ENCODE measurements around the gene FGF23. TPM values are rescaled to one million over a fixed set of nuclear protein-coding genes. Genes with fewer than 3 reads are reported as not detected.

Gene FGF23
- polyA plus RNA-seq, 1 donor from 2014 or later, result not detected

GRCh38 chr12:4423528-4424195 is 44.1 kb upstream of the FGF23 start:
- H2AFZ ChIP-seq (ENCODE audit: low read depth, low read length), result no peak overlapping the region
- no peak overlapping the region for H3K9ac ChIP-seq (ENCODE audit: low read length)
- H3F3A ChIP-seq (ENCODE audit: insufficient read depth, low read length, poor library complexity, severe bottlenecking), result no peaks in the 10 kb centered on the region
- H3K27ac ChIP-seq (ENCODE audit: low read length), result no peak overlapping the region
- H3K36me3 ChIP-seq (ENCODE audit: insufficient read depth, low read length), result no peaks in the 10 kb centered on the region
- TF ChIP-seq SMC3 (conservative IDR thresholded peaks at IDR 0.05; ENCODE audit: poor library complexity) (no peak), MXI1 (conservative IDR thresholded peaks at IDR 0.05; ENCODE audit: poor library complexity, severe bottlenecking) (no peak)
- H3K79me2 ChIP-seq (replicated peaks; ENCODE audit: insufficient read depth, low read length), result no peaks in the 10 kb centered on the region
- H4K20me1 ChIP-seq (ENCODE audit: insufficient read depth), result no peaks in the 10 kb centered on the region
- no peak overlapping the region for H3K4me3 ChIP-seq (ENCODE audit: low read length)
- no peaks in the 10 kb centered on the region for H3K27me3 ChIP-seq (ENCODE audit: insufficient read depth, low read depth, low read length)
- H3K4me2 ChIP-seq (ENCODE audit: low read length), result no peak overlapping the region
- no peaks in the 10 kb centered on the region for H3K9me2 ChIP-seq (ENCODE audit: insufficient read depth, low read length)
- no peaks in the 10 kb centered on the region for H3K9me3 ChIP-seq (ENCODE audit: low read length)

DNA sequence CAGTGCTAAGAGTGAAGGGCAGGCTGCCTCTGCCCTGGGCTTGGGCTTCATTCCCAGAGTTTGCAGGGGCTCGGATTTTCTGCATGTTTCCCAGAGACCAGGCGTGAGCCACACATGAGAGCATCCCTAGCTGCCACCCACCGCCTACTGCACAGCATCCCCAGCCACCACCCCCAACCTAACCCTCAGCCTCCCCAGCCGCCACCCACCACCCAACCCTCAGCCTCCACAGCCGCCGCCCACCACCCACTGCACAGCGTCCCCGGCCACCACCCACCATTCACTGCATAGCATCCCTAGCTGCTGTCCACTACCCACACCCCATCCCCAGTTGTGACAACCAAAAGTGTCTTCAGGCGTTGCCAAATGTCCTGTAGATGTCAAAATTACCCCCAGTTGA is 43.5 kb upstream of the FGF23 start:
- Histone ChIP-seq H3K27me3 (ENCODE audit: insufficient read depth, low read depth, low read length) (no peaks in the 10 kb centered on the region), H4K20me1 (ENCODE audit: insufficient read depth) (no peaks in the 10 kb centered on the region), H3K4me3 (ENCODE audit: low read length) (no peak overlapping the region), H3K79me2 (replicated peaks; ENCODE audit: insufficient read depth, low read length) (no peaks in the 10 kb centered on the region), H3K27ac (ENCODE audit: low read length) (no peak overlapping the region), H3F3A (ENCODE audit: insufficient read depth, low read length, poor library complexity, severe bottlenecking) (no peaks in the 10 kb centered on the region), H3K4me2 (ENCODE audit: low read length) (no peak overlapping the region), H3K9me2 (ENCODE audit: insufficient read depth, low read length) (no peaks in the 10 kb centered on the region), H2AFZ (ENCODE audit: low read depth, low read length) (no peak overlapping the region), H3K36me3 (ENCODE audit: insufficient read depth, low read length) (no peaks in the 10 kb centered on the region), H3K9ac (ENCODE audit: low read length) (no peak overlapping the region), H3K9me3 (ENCODE audit: low read length) (no peaks in the 10 kb centered on the region)
- TF ChIP-seq SMC3 (conservative IDR thresholded peaks at IDR 0.05; ENCODE audit: poor library complexity), result no peak
- no peak for TF ChIP-seq CTCF (IDR thresholded peaks at IDR 0.05; ENCODE audit: poor library complexity, severe bottlenecking)
- no peak for TF ChIP-seq POLR2AphosphoS5 (IDR thresholded peaks at IDR 0.05)
- TF ChIP-seq, protein P1, sequence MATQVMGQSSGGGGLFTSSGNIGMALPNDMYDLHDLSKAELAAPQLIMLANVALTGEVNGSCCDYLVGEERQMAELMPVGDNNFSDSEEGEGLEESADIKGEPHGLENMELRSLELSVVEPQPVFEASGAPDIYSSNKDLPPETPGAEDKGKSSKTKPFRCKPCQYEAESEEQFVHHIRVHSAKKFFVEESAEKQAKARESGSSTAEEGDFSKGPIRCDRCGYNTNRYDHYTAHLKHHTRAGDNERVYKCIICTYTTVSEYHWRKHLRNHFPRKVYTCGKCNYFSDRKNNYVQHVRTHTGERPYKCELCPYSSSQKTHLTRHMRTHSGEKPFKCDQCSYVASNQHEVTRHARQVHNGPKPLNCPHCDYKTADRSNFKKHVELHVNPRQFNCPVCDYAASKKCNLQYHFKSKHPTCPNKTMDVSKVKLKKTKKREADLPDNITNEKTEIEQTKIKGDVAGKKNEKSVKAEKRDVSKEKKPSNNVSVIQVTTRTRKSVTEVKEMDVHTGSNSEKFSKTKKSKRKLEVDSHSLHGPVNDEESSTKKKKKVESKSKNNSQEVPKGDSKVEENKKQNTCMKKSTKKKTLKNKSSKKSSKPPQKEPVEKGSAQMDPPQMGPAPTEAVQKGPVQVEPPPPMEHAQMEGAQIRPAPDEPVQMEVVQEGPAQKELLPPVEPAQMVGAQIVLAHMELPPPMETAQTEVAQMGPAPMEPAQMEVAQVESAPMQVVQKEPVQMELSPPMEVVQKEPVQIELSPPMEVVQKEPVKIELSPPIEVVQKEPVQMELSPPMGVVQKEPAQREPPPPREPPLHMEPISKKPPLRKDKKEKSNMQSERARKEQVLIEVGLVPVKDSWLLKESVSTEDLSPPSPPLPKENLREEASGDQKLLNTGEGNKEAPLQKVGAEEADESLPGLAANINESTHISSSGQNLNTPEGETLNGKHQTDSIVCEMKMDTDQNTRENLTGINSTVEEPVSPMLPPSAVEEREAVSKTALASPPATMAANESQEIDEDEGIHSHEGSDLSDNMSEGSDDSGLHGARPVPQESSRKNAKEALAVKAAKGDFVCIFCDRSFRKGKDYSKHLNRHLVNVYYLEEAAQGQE (IDR thresholded peaks at IDR 0.05; ENCODE audit: borderline replicate concordance), result no peak

DNA sequence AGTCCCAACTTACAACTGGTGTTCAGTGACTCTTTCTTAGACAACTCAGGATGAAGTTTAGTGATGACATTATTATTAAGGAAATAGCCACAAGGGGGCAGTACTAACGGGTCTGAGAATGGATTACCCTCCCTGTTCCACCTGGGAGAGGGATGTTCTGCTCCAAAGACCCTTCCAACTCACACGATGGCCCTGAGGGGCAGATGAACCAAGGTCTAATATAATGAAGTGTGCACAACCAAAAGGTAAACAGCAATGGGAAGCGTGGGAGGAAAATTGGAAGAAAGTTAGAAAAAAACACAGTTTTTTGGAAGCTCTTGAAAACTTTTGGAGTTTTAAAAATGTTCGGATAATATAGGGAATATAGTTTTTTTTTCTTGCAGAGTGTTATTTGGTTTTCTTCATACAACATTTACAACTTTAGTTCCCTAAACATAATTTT is 42.1 kb upstream of the FGF23 start:
- Histone ChIP-seq H3K36me3 (ENCODE audit: insufficient read depth, low read length) (no peaks in the 10 kb centered on the region), H3F3A (ENCODE audit: insufficient read depth, low read length, poor library complexity, severe bottlenecking) (no peaks in the 10 kb centered on the region), H3K4me3 (ENCODE audit: low read length) (no peak overlapping the region), H3K9me3 (ENCODE audit: low read length) (no peaks in the 10 kb centered on the region), H3K9me2 (ENCODE audit: insufficient read depth, low read length) (no peaks in the 10 kb centered on the region), H3K9ac (ENCODE audit: low read length) (no peak overlapping the region), H3K27ac (ENCODE audit: low read length) (no peak overlapping the region), H3K27me3 (ENCODE audit: insufficient read depth, low read depth, low read length) (no peaks in the 10 kb centered on the region), H2AFZ (ENCODE audit: low read depth, low read length) (no peak overlapping the region), H3K79me2 (replicated peaks; ENCODE audit: insufficient read depth, low read length) (no peaks in the 10 kb centered on the region), H3K4me2 (ENCODE audit: low read length) (no peak overlapping the region), H4K20me1 (ENCODE audit: insufficient read depth) (no peaks in the 10 kb centered on the region)
- TF ChIP-seq SMC3 (conservative IDR thresholded peaks at IDR 0.05; ENCODE audit: poor library complexity), result peak; percentile 34
- TF ChIP-seq POLR2AphosphoS5 (IDR thresholded peaks at IDR 0.05), result no peak
- peak; percentile 52 for TF ChIP-seq CTCF (IDR thresholded peaks at IDR 0.05; ENCODE audit: poor library complexity, severe bottlenecking)

Measured in neural cell (in vitro differentiated cells).